Hippocampal formation (tissue), 2 donors: ENCODE data around the gene POLR3F.
A peak's percentile ranks its signal among the peaks of the same experiment; 100 is the strongest.
"Not testable (repeated sequence)": the region's sequence is repeated elsewhere in the genome, so short reads cannot be mapped to it uniquely, and the experiment has no call there.

Experiments used
- DNase-seq, 2 donors: peaks; one replicate each; lab custom pipeline; 2025; lab: John Stamatoyannopoulos, UW

Gene POLR3F

GRCh38 chr20:18466894-18467730 lies at the start of gene POLR3F, which contains the start of gene DZANK1:
TSS of gene POLR3F (plus strand) at chr20:18467390. CDS start at chr20:18467507, 117 bp downstream.
TSS of gene DZANK1 (minus strand) at chr20:18467030. CDS start at chr20:18465358, 1,672 bp downstream.
- DNase-seq, result peak; percentile 95 to 96

GRCh38 chr20:18421608-18422007 lies 45.6 kb upstream of the POLR3F start:
- no peak for DNase-seq

GRCh38 chr20:18427214-18427613 lies 40.0 kb upstream of the POLR3F start:
- DNase-seq, result no peak

GRCh38 chr20:18428490-18429173 lies 38.6 kb upstream of the POLR3F start:
- no peak for DNase-seq

GRCh38 chr20:18430172-18430826 lies 36.9 kb upstream of the POLR3F start:
- no peak for DNase-seq

GRCh38 chr20:18431206-18431605 lies 36.0 kb upstream of the POLR3F start:
- no peak for DNase-seq

- no peak for DNase-seq
Observed at GRCh38 chr20:18436847-18437246, 30.3 kb upstream of the POLR3F start.

GRCh38 chr20:18440403-18440802 lies 26.8 kb upstream of the POLR3F start:
- no peak for DNase-seq

- DNase-seq, result no peak
Observed at GRCh38 chr20:18443886-18444285, 23.3 kb upstream of the POLR3F start.

GRCh38 chr20:18456600-18456999 lies 10.6 kb upstream of the POLR3F start:
- no peak for DNase-seq

GRCh38 chr20:18465536-18466200 lies 1.5 kb upstream of the POLR3F start:
- DNase-seq, result no peak

GRCh38 chr20:18466574-18466893 lies 656 bp upstream of the POLR3F start:
- DNase-seq, result no peak

GRCh38 chr20:18477218-18477617 lies 10.0 kb downstream of the POLR3F start:
- no peak for DNase-seq

GRCh38 chr20:18477821-18478220 lies 10.6 kb downstream of the POLR3F start:
- no peak for DNase-seq

GRCh38 chr20:18481596-18481995 lies 14.4 kb downstream of the POLR3F start:
- DNase-seq, result no peak

- DNase-seq, result no peak
Observed at GRCh38 chr20:18488301-18488700, 21.1 kb downstream of the POLR3F start.

- no peak for DNase-seq
Observed at GRCh38 chr20:18496042-18496441, 28.9 kb downstream of the POLR3F start.

GRCh38 chr20:18496740-18497592 lies 29.8 kb downstream of the POLR3F start, which contains the start of gene RBBP9:
TSS of gene RBBP9 (minus strand) at chr20:18497225. CDS start at chr20:18497167, 58 bp downstream.
- peak; percentile 68 to 82 for DNase-seq

- DNase-seq, result no peak
Observed at GRCh38 chr20:18497603-18498002, 30.4 kb downstream of the POLR3F start.

- DNase-seq, result not testable (repeated sequence)
Observed at GRCh38 chr20:18501672-18502071, 34.5 kb downstream of the POLR3F start.

- DNase-seq, result no peak
Observed at GRCh38 chr20:18504479-18505060, 37.4 kb downstream of the POLR3F start.
